Left renal pelvis (tissue), 4 donors: ENCODE results near the gene TMEM61. TPM values are rescaled to one million over a fixed set of nuclear protein-coding genes. Genes with fewer than 3 reads are reported as not detected.
"Not testable (repeated sequence)": the region's sequence is repeated elsewhere in the genome, so short reads cannot be mapped to it uniquely, and the experiment has no call there.

Experiments used
- DNase-seq, 4 donors: peaks; one replicate each; pipeline ENCODE4 v3.0.0-alpha.2; 2013; ENCODE audit warnings: low read depth in 4 of 4, low spot score in 3 of 4
- polyA plus RNA-seq, 4 donors: library from polyadenylated mRNA; unstranded; fragments of 120-200 nt; gene quantifications; one replicate each; pipeline ENCODE4 v1.2.1, GENCODE V29; 2013; ENCODE audit not compliant: insufficient read length in 4 of 4

Gene TMEM61
- polyA plus RNA-seq, 4 donors: 0.56 to 1.3 (median 1.1) TPM; not detected in 1

- DNase-seq: no peak
Measured at GRCh38 chr1:54959241-54959640, 21.2 kb upstream of the TMEM61 start.

- DNase-seq: no peak
Measured at GRCh38 chr1:54962612-54963395, 17.6 kb upstream of the TMEM61 start.

GRCh38 chr1:54963829-54964228 lies 16.6 kb upstream of the TMEM61 start:
- DNase-seq: not testable (repeated sequence)

- DNase-seq: no peak
Measured at GRCh38 chr1:54965624-54966340, 14.6 kb upstream of the TMEM61 start.

GRCh38 chr1:54967372-54967771 lies 13.1 kb upstream of the TMEM61 start:
- DNase-seq: no peak

- DNase-seq: no peak
Measured at GRCh38 chr1:54968551-54968950, 11.9 kb upstream of the TMEM61 start.

- DNase-seq: no peak
Measured at GRCh38 chr1:54969879-54970278, 10.5 kb upstream of the TMEM61 start.

GRCh38 chr1:54970901-54971300 lies 9.5 kb upstream of the TMEM61 start:
- DNase-seq: no peak

- no peak for DNase-seq
Measured at GRCh38 chr1:54971317-54971791, 9.1 kb upstream of the TMEM61 start.

- DNase-seq: no peak
Measured at GRCh38 chr1:54972436-54972835, 8.0 kb upstream of the TMEM61 start.

- DNase-seq: no peak
Measured at GRCh38 chr1:54973205-54973921, 7.1 kb upstream of the TMEM61 start.

- DNase-seq: no peak
Measured at GRCh38 chr1:54975356-54976108, 4.9 kb upstream of the TMEM61 start.

GRCh38 chr1:54976747-54977146 lies 3.7 kb upstream of the TMEM61 start:
- no peak for DNase-seq

GRCh38 chr1:54977533-54978297 lies 2.7 kb upstream of the TMEM61 start:
- DNase-seq: no peak

- DNase-seq: no peak
Measured at GRCh38 chr1:54978528-54979326, 1.7 kb upstream of the TMEM61 start.

GRCh38 chr1:54979327-54979891 lies 1.0 kb upstream of the TMEM61 start:
- DNase-seq: no peak

GRCh38 chr1:54980046-54980527 lies 341 bp upstream of the TMEM61 start:
- no peak for DNase-seq

GRCh38 chr1:54981466-54981865 lies 1.0 kb downstream of the TMEM61 start:
- no peak for DNase-seq

GRCh38 chr1:54982739-54983138 lies 2.3 kb downstream of the TMEM61 start:
- no peak for DNase-seq
